HepG2 (cell line): ENCODE measurements around the gene UBAC2. TPM values are rescaled to one million over a fixed set of nuclear protein-coding genes. Genes with fewer than 3 reads are reported as not detected.

Source experiments
- ATAC-seq: fragments of 200-7000 bp; cut with Tn5 transposase; 3 replicates; pipeline ENCODE4 v1.9.1; 2020; ENCODE audit warnings: mild to moderate bottlenecking, moderate library complexity
- BruUV-seq: library from RNA; stranded (reverse); fragments of 400-500 nt; replicated peaks from 2 replicates; lab custom pipeline; 2021; lab: Mats Ljungman, UMichigan
- CTCF ChIA-PET: fragments of 300-600 bp; formaldehyde crosslinking; extraction: SDS; loops from one replicate; lab custom pipeline; 2021; ENCODE audit warnings: low total read pairs, inconsistent platforms, low intra/inter-chr PET ratio; lab: Yijun Ruan, JAX
- POLR2A ChIA-PET: fragments of 350-600 bp; sonication (Branson Sonifier 250); formaldehyde crosslinking; loops from one replicate; lab custom pipeline; 2020; ENCODE audit warnings: antibody characterized with exemption, inconsistent platforms; lab: Yijun Ruan, JAX
- DNase-seq: peaks from one replicate; pipeline ENCODE4 v3.0.0-alpha.2; 2015; ENCODE audit warnings: low spot score
- FAIRE-seq: peaks from 3 replicates; lab custom pipeline; 2011; peaks lifted over from hg19 to GRCh38; lab: Jason Lieb, UNC
- H2AFZ ChIP-seq: one replicate; pipeline ENCODE4 v1.6.1; 2011; ENCODE audit warnings: low read length, inconsistent platforms
- H3K27ac ChIP-seq: fragments of 300-600 bp; 3 replicates; pipeline ENCODE4 v1.8.0; 2011; ENCODE audit warnings: mixed run types, mild to moderate bottlenecking, mixed read lengths, low read length, inconsistent platforms; ENCODE audit not compliant: insufficient read depth; ENCODE audit errors: extremely low read length
- H3K27me3 ChIP-seq, 2 experiments: fragments of 200-600 bp in 1 of 2; 2 replicates in 1 of 2; 3 replicates in 1 of 2; pipeline versions ENCODE4 v1.6.0 to v1.8.0; 2011; ENCODE audit warnings: low read length in 2 of 2, mild to moderate bottlenecking in 2 of 2, moderate library complexity in 2 of 2, inconsistent platforms in 1 of 2; ENCODE audit not compliant: insufficient read depth in 2 of 2, control insufficient read depth in 1 of 2
- H3K36me3 ChIP-seq, 2 experiments: fragments of 200-600 bp in 1 of 2; replicated peaks in 1 of 2; 2 replicates in 1 of 2; 3 replicates in 1 of 2; pipeline versions ENCODE4 v1.5.1 to v1.8.0; 2011; ENCODE audit warnings: low read length in 2 of 2, inconsistent platforms in 1 of 2; ENCODE audit not compliant: insufficient read depth in 2 of 2, control insufficient read depth in 1 of 2
- H3K4me1 ChIP-seq: 2 replicates; pipeline ENCODE4 v1.5.1; 2012; ENCODE audit warnings: low read length, inconsistent platforms; ENCODE audit not compliant: insufficient read depth
- H3K4me2 ChIP-seq: 2 replicates; pipeline ENCODE4 v1.6.0; 2011; ENCODE audit warnings: low read depth, low read length, inconsistent platforms
- H3K4me3 ChIP-seq, 3 experiments: fragments of 200-600 bp in 1 of 3; sonication (generic), shearing (Covaris generic) in 1 of 3; replicated peaks in 1 of 3; 2 replicates each; pipeline ENCODE4 v1.5.1; 2011 to 2016; ENCODE audit warnings: low read length in 3 of 3, inconsistent platforms in 2 of 3, low read depth in 2 of 3, mild to moderate bottlenecking in 2 of 3, control low read depth in 1 of 3, mixed read lengths in 1 of 3; ENCODE audit not compliant: insufficient read depth in 1 of 3
- H3K79me2 ChIP-seq: one replicate; pipeline ENCODE4 v1.6.1; 2011; ENCODE audit warnings: low read length, inconsistent platforms; ENCODE audit not compliant: insufficient read depth
- H3K9ac ChIP-seq: 2 replicates; pipeline ENCODE4 v1.6.0; 2011; ENCODE audit warnings: mild to moderate bottlenecking, low read depth, low read length, inconsistent platforms; ENCODE audit not compliant: insufficient read depth
- H3K9me3 ChIP-seq: 2 replicates; pipeline ENCODE4 v1.5.1; 2012; ENCODE audit warnings: mild to moderate bottlenecking, low read length
- H4K20me1 ChIP-seq: 2 replicates; pipeline ENCODE4 v1.6.0; 2011; ENCODE audit warnings: inconsistent platforms, mild to moderate bottlenecking, low read length, moderate library complexity; ENCODE audit not compliant: insufficient read depth
- DZIP1 ChIP-seq: sonication (generic); formaldehyde crosslinking; IDR thresholded peaks from 2 replicates; pipeline ENCODE4 v1.5.0; 2020; ENCODE audit warnings: mild to moderate bottlenecking, missing genetic modification reagents
- JARID2 ChIP-seq: sonication (generic); formaldehyde crosslinking; IDR thresholded peaks from 2 replicates; pipeline ENCODE4 v1.8.1; 2023; ENCODE audit warnings: missing genetic modification reagents, inconsistent platforms; ENCODE audit not compliant: insufficient replicate concordance
- KLF13 ChIP-seq: sonication (generic); formaldehyde crosslinking; IDR thresholded peaks from 2 replicates; pipeline ENCODE4 v1.4.0; 2020; ENCODE audit warnings: mild to moderate bottlenecking, missing genetic modification reagents
- REPIN1 ChIP-seq: sonication (generic); formaldehyde crosslinking; IDR thresholded peaks from 2 replicates; pipeline ENCODE4 v1.8.0; 2022; ENCODE audit warnings: missing genetic modification reagents, low read depth, mild to moderate bottlenecking, borderline replicate concordance
- ZBTB4 ChIP-seq: sonication (generic); formaldehyde crosslinking; IDR thresholded peaks from 2 replicates; pipeline ENCODE4 v1.4.0; 2020; ENCODE audit warnings: missing genetic modification reagents, mild to moderate bottlenecking, borderline replicate concordance
- ZGPAT ChIP-seq: IDR thresholded peaks from 2 replicates; pipeline ENCODE4 v1.6.1; 2016; ENCODE audit warnings: mild to moderate bottlenecking
- ZNF24 ChIP-seq: fragments of 450-650 bp; IDR thresholded peaks from 2 replicates; pipeline ENCODE4 v1.6.1; 2017; ENCODE audit warnings: antibody characterized with exemption, mild to moderate bottlenecking
- ZNF598 ChIP-seq: sonication (generic); formaldehyde crosslinking; IDR thresholded peaks from 2 replicates; pipeline ENCODE4 v1.5.1; 2020; ENCODE audit warnings: mild to moderate bottlenecking, missing genetic modification reagents, borderline replicate concordance
- WGBS: methylation state at CpG from one replicate; pipeline ENCODE4 v1.1.6; 2017; ENCODE audit warnings: low lambda C conversion rate; 5-methylcytosine and 5-hydroxymethylcytosine counted together
- in situ Hi-C: cut with HindIII; loops from 2 replicates; pipeline ENCODE4 v1.10.0; 2017; ENCODE audit warnings: low pct_unique_long_range_greater_than_20kb; ENCODE audit not compliant: extremely low pct_ligation_motif_present
- intact Hi-C: fragments of 100-400 bp; cut with micrococcal nuclease; formaldehyde crosslinking; loops from one replicate; pipeline ENCODE4 v1.10.0; 2022; ENCODE audit not compliant: unreplicated experiment
- polyA plus RNA-seq, 8 experiments: library from polyadenylated mRNA; depleted of rRNA in 3 of 8; stranded (reverse) in 7 of 8; unstranded in 1 of 8; fragments of >200 nt; fragmentation: Illumina TruSeq in 4 of 8; extraction: Trizol in 4 of 8; gene quantifications; 2 replicates each; pipeline versions ENCODE4 v1.2.1 to v1.2.3, GENCODE V29; 2011 to 2016; ENCODE audit warnings: low read depth in 4 of 8, missing spikeins in 1 of 8, mixed read lengths in 1 of 8; ENCODE audit not compliant: insufficient read depth in 1 of 8
- total RNA-seq, 5 experiments: library from RNA; depleted of rRNA; stranded (reverse); fragments of >200 nt; fragmentation: Illumina TruSeq; extraction: Trizol; gene quantifications; 2 replicates each; pipeline ENCODE4 v1.2.3, GENCODE V29; 2016; ENCODE audit warnings: low read depth in 1 of 5

The UBAC2 gene
- total and polyA plus RNA-seq, 2 of the 13 experiments (the other 11 are each of a cell fraction or from before 2014, with no cell fraction given), result 61.3 to 80.8 TPM

GRCh38 chr13:99316224-99316623, 115.6 kb downstream of the UBAC2 start:
- 100% methylated on average over 2 of the region's 2 CpGs for WGBS
- no peak for DNase-seq
- Histone ChIP-seq H3K79me2 (no peaks in the 10 kb centered on the region), H3K4me3 (no peak overlapping the region), H3K9ac (no peak overlapping the region), H3K36me3 (peaks cover 0 to 21% of the 10 kb centered on the region in 2 experiments; a peak in 4 of 5 replicates), H2AFZ (no peak overlapping the region), H3K4me2 (no peak overlapping the region), H3K27me3 (no peaks in the 10 kb centered on the region), H3K27ac (no peak overlapping the region), H3K9me3 (no peaks in the 10 kb centered on the region), H3K4me1 (no peaks in the 10 kb centered on the region), H4K20me1 (no peaks in the 10 kb centered on the region)
- ChIA-PET POLR2A (no interaction called here), CTCF (no interaction called here)
- in situ Hi-C loops, result no loop called here
- BruUV-seq, result no TSS peak
- FAIRE-seq, result no peak
- no peak for TF ChIP-seq ZNF598 (CRISPR knock-in tag)
- TF ChIP-seq ZNF24, result 0 out of 2 replicates have a peak, but pooled peaks have one; percentile 32
- no peak for ATAC-seq
- intact Hi-C loops, result no loop called here

GRCh38 chr13:99316657-99317256, 116.1 kb downstream of the UBAC2 start:
- no peaks in the 10 kb centered on the region for H3K27me3 ChIP-seq
- H3K79me2 ChIP-seq, result no peaks in the 10 kb centered on the region
- H3K9ac ChIP-seq, result no peak overlapping the region
- no peak for FAIRE-seq
- peaks cover 0 to 21% of the 10 kb centered on the region in 2 experiments; a peak in 4 of 5 replicates for H3K36me3 ChIP-seq
- no peak overlapping the region for H3K27ac ChIP-seq
- no peak overlapping the region for H2AFZ ChIP-seq
- no peaks in the 10 kb centered on the region for H3K9me3 ChIP-seq
- 95% methylated on average over 6 of the region's 6 CpGs for WGBS
- DNase-seq, result no peak
- no peak overlapping the region for H3K4me2 ChIP-seq
- no peak for ATAC-seq
- H4K20me1 ChIP-seq, result no peaks in the 10 kb centered on the region
- CTCF ChIA-PET, result no interaction called here
- no peaks in the 10 kb centered on the region for H3K4me1 ChIP-seq
- H3K4me3 ChIP-seq, result no peak overlapping the region
- intact Hi-C loops (no loop called here), in situ Hi-C loops (no loop called here)
- POLR2A ChIA-PET, result no interaction called here
- no TSS peak for BruUV-seq
- TF ChIP-seq REPIN1 (CRISPR knock-in tag), result no peak
- no peak for TF ChIP-seq ZBTB4 (CRISPR knock-in tag)
- no peak for TF ChIP-seq ZGPAT (CRISPR knock-in tag)
- no peak for TF ChIP-seq DZIP1 (CRISPR knock-in tag)
- no peak for TF ChIP-seq JARID2
- no peak for TF ChIP-seq KLF13 (CRISPR knock-in tag)
